HG02610 (cell line): ENCODE data around the gene C19orf25.

Experiments used
- ATAC-seq: cut with Tn5 transposase; IDR thresholded peaks from one replicate; pipeline ENCODE4 v1.9.1; 2021; ENCODE audit warnings: mild to moderate bottlenecking, moderate library complexity; ENCODE audit not compliant: unreplicated experiment

The C19orf25 gene

DNA sequence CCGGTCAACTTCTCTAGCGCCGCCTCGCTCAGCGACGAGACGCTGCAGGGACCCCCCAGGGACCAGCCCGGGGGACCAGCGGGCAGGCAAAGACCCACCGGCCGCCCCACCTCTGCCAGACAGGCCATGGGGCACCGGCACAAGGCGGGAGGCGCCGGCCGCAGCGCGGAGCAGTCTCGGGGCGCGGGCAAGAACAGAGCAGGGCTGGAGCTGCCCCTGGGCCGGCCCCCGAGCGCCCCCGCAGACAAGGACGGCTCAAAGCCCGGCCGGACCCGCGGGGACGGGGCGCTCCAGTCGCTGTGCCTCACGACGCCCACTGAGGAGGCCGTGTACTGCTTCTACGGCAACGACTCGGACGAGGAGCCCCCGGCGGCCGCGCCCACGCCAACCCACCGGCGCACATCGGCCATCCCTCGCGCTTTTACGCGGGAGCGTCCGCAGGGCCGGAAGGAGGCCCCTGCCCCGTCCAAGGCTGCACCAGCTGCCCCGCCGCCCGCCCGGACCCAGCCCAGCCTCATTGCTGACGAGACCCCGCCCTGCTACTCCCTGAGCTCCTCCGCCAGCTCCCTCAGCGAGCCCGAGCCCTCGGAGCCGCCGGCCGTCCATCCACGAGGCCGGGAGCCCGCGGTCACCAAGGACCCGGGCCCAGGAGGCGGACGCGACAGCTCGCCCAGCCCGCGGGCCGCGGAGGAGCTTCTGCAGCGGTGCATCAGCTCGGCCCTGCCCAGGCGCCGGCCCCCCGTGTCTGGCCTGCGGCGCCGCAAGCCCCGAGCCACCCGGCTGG is 11.3 kb downstream of the C19orf25 start:
- ATAC-seq: no peak

DNA sequence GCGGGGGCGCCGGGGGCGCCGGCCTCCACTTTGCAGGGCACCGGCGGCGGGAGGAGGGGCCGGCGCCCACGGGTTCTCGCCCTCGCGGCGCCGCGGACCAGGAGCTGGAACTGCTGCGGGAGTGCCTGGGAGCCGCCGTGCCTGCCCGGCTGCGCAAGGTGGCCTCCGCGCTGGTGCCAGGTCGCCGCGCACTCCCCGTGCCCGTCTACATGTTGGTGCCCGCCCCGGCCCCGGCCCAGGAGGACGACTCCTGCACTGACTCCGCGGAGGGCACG is 11.9 kb downstream of the C19orf25 start:
- ATAC-seq: no peak

DNA sequence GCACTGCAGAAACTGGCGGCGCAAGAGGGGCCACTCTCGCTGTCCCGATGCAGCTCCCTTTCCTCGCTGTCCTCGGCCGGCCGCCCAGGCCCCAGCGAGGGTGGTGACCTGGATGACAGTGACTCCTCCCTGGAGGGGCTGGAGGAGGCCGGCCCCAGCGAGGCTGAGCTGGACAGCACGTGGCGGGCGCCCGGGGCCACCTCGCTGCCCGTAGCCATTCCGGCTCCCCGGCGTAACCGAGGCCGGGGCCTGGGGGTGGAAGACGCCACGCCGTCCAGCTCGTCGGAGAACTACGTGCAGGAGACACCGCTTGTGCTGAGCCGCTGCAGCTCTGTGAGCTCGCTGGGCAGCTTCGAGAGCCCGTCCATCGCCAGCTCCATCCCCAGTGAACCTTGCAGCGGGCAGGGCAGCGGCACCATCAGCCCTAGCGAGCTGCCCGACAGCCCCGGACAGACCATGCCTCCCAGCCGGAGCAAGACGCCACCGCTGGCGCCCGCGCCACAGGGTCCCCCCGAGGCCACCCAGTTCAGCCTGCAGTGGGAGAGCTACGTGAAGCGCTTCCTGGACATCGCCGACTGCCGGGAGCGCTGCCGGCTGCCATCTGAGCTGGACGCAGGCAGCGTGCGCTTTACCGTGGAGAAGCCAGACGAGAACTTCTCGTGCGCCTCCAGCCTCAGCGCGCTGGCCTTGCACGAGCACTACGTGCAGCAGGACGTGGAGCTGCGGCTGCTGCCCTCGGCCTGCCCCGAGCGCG is 12.4 kb downstream of the C19orf25 start:
- ATAC-seq: no peak

DNA sequence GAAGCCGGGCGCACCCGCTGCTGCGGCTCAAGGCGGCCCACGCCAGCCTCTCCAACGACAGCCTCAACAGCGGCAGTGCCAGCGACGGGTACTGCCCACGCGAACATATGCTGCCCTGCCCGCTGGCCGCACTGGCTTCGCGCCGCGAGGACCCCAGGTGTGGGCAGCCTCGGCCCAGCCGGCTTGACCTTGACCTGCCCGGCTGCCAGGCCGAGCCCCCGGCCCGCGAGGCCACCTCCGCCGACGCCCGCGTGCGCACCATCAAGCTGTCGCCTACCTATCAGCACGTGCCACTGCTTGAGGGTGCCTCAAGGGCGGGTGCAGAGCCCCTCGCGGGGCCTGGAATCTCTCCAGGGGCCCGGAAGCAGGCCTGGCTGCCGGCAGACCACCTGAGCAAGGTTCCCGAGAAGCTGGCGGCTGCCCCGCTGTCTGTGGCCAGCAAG is 13.0 kb downstream of the C19orf25 start:
- no peak for ATAC-seq

DNA sequence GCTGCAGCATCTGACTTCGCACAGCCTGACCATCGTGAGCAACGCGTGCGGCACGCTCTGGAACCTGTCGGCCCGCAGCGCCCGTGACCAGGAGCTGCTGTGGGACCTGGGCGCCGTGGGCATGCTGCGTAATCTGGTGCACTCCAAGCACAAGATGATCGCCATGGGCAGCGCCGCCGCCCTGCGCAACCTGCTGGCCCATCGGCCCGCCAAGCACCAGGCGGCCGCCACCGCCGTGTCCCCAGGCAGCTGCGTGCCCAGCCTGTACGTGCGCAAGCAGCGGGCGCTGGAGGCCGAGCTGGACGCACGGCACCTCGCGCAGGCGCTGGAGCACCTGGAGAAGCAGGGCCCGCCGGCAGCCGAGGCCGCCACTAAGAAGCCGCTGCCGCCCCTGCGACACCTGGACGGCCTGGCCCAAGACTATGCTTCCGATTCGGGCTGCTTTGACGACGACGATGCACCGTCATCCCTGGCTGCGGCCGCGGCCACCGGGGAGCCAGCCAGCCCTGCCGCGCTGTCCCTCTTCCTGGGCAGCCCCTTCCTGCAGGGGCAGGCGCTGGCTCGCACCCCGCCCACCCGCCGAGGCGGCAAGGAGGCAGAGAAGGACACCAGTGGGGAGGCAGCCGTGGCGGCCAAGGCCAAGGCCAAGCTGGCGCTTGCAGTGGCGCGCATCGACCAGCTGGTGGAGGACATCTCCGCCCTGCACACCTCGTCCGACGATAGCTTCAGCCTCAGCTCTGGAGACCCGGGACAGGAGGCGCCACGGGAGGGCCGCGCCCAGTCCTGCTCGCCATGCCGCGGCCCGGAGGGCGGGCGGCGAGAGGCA is 13.6 kb downstream of the C19orf25 start:
- no peak for ATAC-seq

DNA sequence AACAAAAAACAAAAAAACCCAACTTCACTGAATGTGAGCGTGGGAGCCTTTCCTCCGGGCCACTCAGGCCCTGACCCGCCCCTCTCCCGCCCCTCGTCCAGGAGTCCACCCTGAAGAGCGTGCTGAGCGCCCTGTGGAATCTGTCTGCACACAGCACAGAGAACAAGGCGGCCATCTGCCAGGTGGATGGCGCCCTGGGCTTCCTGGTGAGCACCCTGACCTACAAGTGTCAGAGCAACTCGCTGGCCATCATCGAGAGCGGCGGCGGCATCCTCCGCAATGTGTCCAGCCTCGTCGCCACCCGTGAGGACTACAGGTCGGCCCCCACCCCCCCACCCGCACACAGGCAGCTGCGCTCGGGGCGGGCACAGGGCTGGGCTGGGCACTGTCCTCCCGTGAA is 17.2 kb downstream of the C19orf25 start:
- no peak for ATAC-seq

DNA sequence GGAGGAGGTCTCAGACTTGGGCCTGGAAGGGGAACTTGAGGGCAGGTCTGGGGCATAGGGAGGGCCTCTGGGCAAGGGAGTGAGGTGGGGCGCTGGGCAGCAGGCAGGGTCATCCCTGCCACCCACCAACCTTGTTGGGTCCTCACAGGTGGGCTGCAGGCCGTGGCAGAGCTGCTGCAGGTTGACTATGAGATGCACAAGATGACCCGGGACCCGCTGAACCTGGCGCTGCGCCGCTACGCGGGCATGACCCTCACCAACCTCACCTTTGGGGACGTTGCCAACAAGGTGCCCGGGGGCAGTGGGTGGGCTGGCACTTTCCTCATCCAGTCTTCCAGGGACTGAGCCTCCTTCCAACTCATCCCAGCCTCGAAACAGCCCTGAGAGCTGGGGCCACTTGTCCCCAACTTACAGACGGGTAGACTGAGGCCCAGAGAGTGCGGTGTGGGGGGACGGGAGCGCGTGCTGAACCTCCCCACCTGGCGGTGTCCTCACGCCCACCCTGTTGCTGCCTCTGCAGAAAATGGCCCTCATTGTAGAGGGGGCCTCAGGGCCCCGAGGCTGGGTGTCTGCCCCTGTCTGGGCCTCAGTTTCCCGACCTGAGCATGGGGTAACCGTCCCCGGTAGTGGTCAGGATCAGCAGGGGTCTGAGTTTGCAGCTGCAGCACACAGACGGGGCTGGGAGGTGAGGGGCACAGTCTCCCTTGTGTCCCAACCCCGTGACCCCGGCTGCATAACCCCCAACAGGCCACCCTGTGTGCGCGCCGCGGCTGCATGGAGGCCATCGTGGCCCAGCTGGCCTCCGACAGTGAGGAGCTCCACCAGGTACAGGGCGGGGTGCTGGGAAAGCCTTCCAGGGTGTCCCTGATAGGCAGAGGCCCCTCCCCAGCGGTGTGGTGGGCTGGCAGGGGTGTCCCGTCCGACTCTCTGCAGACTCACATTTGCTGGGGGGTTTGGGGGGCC is 18.7 kb downstream of the C19orf25 start:
- ATAC-seq: no peak

DNA sequence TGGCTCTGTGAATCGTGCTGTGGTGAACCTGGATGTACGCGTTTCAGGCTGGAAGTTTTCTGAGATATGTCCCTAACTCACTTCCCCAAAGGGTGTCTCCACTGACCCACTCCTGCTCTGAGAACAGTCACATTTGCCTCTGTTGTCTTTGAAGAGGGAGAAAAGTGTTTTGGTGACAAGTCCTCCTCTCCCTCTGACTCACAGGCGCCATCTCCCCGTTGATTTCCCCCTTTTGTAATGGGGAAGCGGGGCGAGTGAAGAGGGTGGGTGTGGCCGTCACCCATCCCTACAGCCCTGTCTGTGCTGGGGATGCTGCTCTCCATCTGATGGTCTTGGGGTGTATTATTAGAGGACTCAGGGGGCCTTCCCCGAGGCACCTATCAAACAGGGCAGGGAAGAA is 19.5 kb downstream of the C19orf25 start:
- ATAC-seq: no peak

DNA sequence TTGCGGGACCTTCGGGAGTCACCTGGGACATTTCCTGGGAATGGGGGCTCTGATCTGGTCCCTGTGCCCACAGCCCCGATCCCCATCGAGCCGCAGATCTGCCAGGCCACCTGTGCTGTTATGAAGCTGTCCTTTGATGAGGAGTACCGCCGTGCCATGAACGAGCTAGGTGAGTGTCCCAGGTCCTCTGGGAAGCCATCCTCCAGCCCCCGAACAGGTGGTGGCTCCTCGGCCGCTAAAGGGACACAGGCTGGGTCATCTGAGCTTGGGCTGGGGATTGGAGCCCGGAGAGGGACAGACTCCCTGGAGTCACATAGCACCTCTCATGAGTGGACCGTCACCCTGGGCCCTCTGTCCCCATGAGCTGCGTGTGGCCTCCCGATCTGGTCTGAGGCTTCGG is 21.1 kb downstream of the C19orf25 start:
- no peak for ATAC-seq

DNA sequence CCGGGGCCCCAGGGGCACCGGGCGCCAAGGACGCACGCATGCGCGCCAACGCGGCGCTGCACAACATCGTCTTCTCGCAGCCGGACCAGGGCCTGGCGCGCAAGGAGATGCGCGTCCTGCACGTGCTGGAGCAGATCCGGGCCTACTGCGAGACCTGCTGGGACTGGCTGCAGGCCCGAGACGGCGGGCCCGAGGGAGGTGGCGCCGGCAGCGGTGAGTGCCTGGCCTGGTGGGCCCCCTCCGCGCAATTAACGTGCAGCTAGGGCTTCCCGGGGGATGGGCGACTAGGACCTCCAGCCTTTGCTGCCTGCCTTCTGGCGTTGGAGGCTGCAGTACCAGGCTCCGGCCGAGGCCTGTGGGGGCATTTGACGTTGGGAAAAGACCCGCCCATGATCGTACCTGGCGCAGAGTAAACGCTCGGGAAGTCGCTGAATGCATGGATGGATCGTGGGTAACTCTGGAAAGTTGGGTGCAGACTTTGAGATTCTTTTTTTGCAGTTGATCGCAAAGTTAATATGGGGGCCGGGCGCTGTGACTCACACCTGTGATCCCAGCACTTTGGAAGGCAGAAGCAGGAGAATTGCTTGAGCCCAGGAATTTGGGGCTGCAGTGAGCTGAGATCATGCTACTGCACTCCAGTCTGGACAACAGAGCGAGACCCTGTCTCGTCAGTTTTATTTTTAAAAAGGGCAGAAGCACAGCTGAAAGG is 21.8 kb downstream of the C19orf25 start:
- ATAC-seq: no peak

DNA sequence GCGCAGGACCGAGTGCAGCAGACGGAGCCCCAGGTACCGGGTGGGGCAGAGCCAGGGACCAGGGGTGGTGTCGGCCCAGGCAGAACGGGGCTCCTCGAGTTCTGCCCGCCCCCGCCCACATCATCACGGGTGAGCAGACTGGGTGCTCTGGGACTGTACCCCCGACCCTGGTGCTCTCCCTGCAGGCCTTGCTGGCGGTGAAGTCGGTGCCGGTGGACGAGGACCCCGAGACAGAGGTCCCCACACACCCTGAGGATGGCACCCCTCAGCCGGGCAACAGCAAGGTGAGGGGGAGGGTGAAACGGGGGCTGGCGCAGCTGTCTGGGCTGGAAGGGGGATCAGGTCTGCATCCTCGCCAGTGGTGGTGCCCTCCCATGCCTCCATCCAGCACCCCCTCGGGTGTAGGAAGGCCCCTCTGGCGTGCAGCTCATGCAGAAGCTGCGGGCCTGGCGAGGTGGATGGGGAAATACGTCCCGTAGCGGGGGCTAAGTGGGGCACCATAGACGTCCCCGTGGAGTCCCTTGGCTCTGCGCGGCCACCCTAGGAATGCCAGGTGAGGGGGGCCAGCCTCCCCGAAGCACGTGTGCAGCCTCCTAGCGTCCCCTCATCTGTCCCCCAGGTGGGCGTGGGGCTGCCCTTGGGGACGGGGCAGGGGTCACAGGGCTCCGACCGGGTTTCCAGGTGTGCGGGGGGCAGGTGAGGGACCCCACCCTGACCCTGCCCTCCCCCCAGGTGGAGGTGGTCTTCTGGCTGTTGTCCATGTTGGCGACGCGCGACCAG is 22.7 kb downstream of the C19orf25 start:
- ATAC-seq: no peak

DNA sequence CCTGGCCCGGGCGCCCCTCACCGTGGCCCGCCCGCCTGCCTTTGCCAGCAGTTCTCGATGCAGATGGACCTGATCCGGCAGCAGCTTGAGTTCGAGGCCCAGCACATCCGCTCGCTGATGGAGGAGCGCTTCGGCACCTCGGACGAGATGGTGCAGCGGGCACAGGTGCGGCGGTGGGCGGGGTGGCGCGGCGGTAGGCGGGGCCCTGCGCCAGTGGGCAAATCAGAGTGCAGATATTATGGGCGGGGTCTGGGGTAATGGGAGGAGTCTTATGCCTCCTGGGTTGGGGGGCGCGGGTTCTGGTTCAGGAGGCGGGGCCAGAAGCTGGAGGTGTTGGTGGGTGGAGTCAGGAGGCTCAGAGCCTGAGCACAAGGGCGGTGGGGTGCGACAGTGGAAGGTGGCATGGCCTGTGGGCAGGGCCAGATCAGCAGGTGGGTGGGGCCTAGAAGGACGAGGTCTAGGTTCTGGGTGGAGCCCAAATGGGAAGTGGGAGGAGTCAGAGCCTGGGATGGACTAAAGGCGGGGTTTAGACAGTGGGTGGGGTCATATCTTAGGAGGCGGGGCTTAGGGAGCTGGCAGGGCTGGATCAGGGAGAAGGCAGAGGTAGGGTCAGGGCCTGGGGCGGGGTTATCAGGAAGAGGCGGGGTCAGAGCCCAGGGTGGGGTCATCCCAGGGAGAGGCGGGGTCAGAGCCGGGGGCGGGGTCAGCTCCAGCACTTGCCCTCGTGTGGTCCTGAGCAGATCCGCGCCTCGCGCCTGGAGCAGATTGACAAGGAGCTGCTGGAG is 23.5 kb downstream of the C19orf25 start:
- ATAC-seq: no peak

DNA sequence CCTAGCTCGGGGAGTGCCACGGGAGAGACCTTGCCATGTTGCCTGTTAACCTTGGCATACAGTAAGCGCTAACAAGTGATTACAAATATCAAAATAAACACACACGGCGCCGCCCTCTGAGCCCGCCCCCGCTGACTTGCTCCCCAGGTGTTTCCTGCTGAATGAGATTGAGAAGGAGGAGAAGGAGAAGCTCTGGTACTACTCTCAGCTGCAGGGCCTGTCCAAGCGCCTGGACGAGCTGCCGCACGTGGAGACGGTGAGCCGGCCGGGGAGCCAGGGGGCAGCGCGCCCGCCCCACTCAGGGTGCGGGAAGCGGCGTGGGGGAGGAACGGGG is 24.0 kb downstream of the C19orf25 start:
- no peak for ATAC-seq

DNA sequence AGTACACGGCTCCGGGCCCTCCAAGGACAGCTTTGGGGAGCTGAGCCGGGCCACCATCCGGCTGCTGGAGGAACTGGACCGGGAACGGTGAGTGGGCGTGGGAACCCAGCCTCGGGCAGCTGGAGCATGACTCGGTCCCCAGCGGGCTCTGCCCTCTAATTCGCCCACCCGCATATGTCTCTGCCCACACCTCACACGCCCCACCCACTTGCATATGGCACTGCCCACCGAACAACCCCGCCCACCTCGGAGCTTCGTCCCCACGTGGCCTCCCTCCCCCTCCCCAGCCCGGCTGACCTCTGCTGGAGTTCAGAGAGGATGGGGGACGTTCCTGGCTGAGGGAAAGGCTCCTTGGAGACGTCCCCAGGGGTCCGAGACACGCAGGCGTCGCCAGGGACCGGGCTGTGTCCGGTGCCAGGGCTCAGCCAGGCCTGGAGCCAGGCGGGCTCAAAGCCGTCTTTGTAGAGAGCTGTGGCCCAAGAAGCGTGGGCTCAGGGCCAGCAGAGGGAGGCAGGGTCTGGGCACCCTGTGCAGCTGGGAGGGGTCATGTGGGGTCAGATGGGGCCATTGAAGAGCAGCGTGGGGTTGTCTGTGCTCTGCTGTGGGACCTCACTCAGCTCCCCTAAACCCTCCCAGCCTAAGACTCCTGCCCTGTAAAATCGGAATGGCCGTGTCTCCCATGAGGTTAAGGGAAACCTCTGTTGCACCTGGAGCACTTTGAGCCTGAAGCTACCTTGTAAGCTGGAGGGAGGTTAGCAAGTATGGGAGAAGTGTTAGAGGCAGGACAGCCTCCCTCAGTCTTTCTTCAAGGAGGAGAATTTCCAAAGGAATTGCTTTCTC is 25.3 kb downstream of the C19orf25 start:
- ATAC-seq: no peak

DNA sequence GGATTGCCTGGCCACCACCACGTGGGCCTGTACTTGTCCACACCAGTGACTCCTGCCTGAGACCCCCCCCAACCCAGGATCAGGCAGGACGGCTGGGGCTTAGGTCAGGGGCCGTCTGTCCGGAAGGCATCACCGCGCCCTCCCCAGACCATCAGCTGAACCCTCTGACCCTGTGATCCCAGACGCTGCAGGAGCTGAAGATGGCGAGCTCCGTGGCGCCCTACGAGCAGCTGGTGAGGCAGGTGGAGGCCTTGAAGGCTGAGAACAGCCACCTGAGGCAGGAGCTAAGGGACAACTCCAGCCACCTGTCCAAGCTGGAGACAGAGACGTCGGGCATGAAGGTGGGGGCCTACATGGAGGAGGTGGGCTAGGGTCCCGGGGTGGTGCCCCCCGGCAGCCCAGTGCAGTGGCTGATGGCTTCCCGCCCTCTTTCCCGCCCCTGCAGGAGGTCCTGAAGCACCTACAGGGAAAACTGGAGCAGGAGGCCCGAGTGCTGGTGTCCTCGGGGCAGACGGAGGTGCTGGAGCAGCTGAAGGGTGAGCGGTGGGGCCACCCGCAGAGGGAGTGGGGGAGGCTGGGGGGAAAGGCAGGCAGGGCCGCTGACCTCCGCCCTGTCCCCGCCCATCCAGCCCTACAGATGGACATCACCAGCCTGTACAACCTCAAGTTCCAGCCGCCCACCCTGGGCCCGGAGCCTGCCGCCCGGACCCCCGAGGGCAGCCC is 26.1 kb downstream of the C19orf25 start:
- no peak for ATAC-seq

DNA sequence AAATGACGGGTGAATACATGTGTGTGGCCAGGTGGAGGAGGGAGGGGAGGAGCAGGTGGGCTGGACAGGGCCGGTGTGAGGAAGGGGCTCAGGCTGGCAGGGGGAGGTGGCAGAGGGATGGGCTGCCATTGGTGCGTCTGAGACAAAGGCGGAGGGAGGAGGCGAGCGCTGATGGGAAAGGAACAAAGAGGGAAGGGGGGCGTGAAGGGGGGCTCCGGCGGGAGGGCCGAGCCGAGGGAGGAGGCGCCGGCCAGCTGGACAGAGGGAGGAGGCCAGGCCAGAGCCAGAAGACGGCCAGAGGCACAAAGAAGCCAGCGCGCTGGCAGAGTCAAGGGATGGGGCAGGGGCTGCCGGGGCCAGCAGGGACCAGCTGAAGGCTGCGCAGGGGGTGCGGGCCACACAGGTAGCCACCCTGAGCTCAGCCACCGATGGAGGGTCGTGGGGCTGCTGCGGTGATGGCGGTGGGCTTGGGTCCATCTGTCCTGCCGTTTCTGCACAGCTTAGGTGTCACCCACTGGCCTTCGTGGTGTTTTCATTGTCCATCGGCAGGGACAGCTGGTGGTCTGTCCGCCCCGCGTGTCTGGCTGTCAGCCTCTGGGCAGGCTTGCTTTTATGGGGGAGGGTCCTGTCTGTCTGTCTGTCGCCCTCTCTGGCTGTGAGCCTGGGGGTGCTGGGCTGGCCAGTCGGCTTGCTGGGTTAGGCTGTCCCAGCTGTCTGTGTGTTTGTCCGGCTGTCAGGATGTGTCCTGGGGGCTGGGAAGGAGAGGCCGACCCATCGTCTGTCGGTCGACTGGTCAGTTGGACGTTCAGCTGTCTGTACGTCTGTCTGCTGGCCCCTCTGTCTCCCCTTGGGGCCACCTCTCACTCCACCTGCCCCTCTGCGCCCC is 26.9 kb downstream of the C19orf25 start:
- ATAC-seq: no peak
